Osteocyte (in vitro differentiated cells): ENCODE results near the gene DOK6. TPM values are rescaled to one million over a fixed set of nuclear protein-coding genes. Genes with fewer than 3 reads are reported as not detected.

Experiments used
- DNase-seq: peaks from one replicate; pipeline ENCODE4 v3.0.0; 2021; ENCODE audit warnings: mixed read lengths; ENCODE audit not compliant: unreplicated experiment; ENCODE audit errors: extremely low spot score
- H3K27ac Mint-ChIP-seq: one replicate; pipeline ENCODE4 v1.8.0; 2021; ENCODE audit warnings: mild to moderate bottlenecking, mixed read lengths; ENCODE audit not compliant: unreplicated experiment
- H3K27me3 Mint-ChIP-seq: one replicate; pipeline ENCODE4 v1.8.0; 2021; ENCODE audit warnings: mixed read lengths; ENCODE audit not compliant: unreplicated experiment
- H3K36me3 Mint-ChIP-seq: one replicate; pipeline ENCODE4 v1.8.0; 2021; ENCODE audit warnings: mixed read lengths; ENCODE audit not compliant: unreplicated experiment
- H3K4me1 Mint-ChIP-seq: one replicate; pipeline ENCODE4 v1.8.0; 2021; ENCODE audit warnings: mixed read lengths; ENCODE audit not compliant: unreplicated experiment
- H3K4me3 Mint-ChIP-seq: one replicate; pipeline ENCODE4 v1.8.0; 2021; ENCODE audit warnings: mild to moderate bottlenecking, moderate library complexity, mixed read lengths; ENCODE audit not compliant: unreplicated experiment
- H3K9me3 Mint-ChIP-seq: one replicate; pipeline ENCODE4 v1.8.0; 2021; ENCODE audit warnings: mixed read lengths; ENCODE audit not compliant: unreplicated experiment
- CTCF ChIP-seq: fragments of 200-600 bp; sonication (generic); IDR thresholded peaks from 2 replicates; pipeline ENCODE4 v1.5.0; 2021; ENCODE audit warnings: antibody characterized with exemption, mild to moderate bottlenecking, moderate library complexity
- total RNA-seq: library from RNA; stranded (reverse); gene quantifications from 2 replicates; pipeline ENCODE4 v1.2.1, GENCODE V29; 2021

Gene DOK6
- total RNA-seq, 1 donor from 2014 or later: 4.6 TPM

- H3K4me3 Mint-ChIP-seq: no peak overlapping the region
- H3K27me3 Mint-ChIP-seq: peaks cover 4% of the 10 kb centered on the region
- DNase-seq: no peak
- no peaks in the 10 kb centered on the region for H3K36me3 Mint-ChIP-seq
- H3K27ac Mint-ChIP-seq: no peak overlapping the region
- TF ChIP-seq CTCF: no peak
- no peaks in the 10 kb centered on the region for H3K9me3 Mint-ChIP-seq
- no peaks in the 10 kb centered on the region for H3K4me1 Mint-ChIP-seq
Observed at GRCh38 chr18:69580107-69580506, 179.4 kb downstream of the DOK6 start.

- no peak for TF ChIP-seq CTCF
- Mint-ChIP-seq H3K4me1 (no peaks in the 10 kb centered on the region), H3K4me3 (no peak overlapping the region), H3K9me3 (no peaks in the 10 kb centered on the region), H3K27me3 (no peaks in the 10 kb centered on the region), H3K27ac (no peak overlapping the region), H3K36me3 (no peaks in the 10 kb centered on the region)
- no peak for DNase-seq
Observed at GRCh38 chr18:69584429-69584828, 183.7 kb downstream of the DOK6 start.

- H3K4me1 Mint-ChIP-seq: no peaks in the 10 kb centered on the region
- no peak overlapping the region for H3K27ac Mint-ChIP-seq
- H3K4me3 Mint-ChIP-seq: no peak overlapping the region
- no peaks in the 10 kb centered on the region for H3K27me3 Mint-ChIP-seq
- TF ChIP-seq CTCF: no peak
- no peaks in the 10 kb centered on the region for H3K9me3 Mint-ChIP-seq
- no peaks in the 10 kb centered on the region for H3K36me3 Mint-ChIP-seq
- no peak for DNase-seq
Observed at GRCh38 chr18:69585696-69586095, 185.0 kb downstream of the DOK6 start.

GRCh38 chr18:69586537-69586936 is 185.8 kb downstream of the DOK6 start:
- no peak for DNase-seq
- Mint-ChIP-seq H3K27ac (no peak overlapping the region), H3K27me3 (no peaks in the 10 kb centered on the region), H3K4me3 (no peak overlapping the region), H3K9me3 (no peaks in the 10 kb centered on the region), H3K36me3 (no peaks in the 10 kb centered on the region), H3K4me1 (no peaks in the 10 kb centered on the region)
- no peak for TF ChIP-seq CTCF

GRCh38 chr18:69588301-69588700 is 187.6 kb downstream of the DOK6 start:
- DNase-seq: no peak
- TF ChIP-seq CTCF: no peak
- no peaks in the 10 kb centered on the region for H3K9me3 Mint-ChIP-seq
- H3K27me3 Mint-ChIP-seq: no peaks in the 10 kb centered on the region
- no peak overlapping the region for H3K4me3 Mint-ChIP-seq
- H3K27ac Mint-ChIP-seq: no peak overlapping the region
- H3K4me1 Mint-ChIP-seq: no peaks in the 10 kb centered on the region
- H3K36me3 Mint-ChIP-seq: no peaks in the 10 kb centered on the region
